ENCODE data around the gene IGSF22.

The IGSF22 gene

DNA sequence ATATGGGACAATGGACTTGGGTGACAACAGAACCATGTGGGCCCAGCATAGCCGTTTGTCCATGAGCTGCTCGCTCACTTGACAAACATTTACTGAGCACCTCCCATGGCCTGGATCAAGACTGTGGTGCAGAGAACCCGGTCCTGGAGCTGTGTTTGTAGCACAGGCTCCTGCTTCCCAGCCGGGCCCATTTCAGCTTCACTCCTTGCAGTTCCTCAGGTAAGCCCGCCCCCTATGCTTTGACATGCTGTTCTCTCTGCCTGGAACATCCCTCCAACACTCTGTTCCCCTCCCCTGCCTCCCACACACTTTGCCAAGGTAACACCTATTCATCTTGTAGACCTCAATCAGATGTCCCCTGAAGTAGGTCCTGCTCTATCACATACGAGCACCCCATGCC is 19.3 kb upstream of the IGSF22 start:
- in situ Hi-C loops (cut with HindIII; ENCODE audit: low sequenced_read_pairs) = no loop called here

DNA sequence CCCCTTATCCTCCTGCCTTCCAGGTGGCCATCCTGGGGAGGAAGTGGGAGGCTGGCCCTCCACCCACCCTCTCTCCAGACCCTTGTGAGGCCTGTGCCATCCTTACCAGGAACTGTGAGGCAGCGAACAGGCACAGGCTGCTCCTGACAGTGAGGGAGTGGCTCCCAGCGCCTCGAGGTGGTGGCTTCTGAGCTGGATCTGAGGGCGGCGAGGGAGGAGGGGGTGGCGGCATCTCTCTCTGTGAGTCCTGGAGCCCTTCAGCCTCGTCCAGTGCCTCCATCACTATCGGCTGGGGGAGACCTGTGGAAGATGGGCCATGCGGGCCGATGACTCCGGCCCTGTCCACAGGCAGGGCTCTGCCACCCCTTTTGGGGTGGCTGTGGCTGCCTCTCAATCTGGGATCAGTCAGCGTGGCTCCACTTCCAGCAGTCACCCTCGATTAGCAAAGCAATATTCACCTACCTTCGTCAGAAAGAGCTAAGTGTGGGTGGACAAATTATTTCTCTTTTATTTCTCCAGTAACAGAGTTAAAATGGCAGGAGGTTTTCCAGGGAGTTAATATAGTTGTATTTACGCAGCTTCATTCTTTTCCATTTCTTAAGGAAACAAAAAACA is 18.0 kb upstream of the IGSF22 start:
- in situ Hi-C loops (cut with HindIII; ENCODE audit: low sequenced_read_pairs) = no loop called here

- in situ Hi-C loops (cut with HindIII; ENCODE audit: low sequenced_read_pairs) = no loop called here
Observed at GRCh38 chr11:18743365-18743764, 17.4 kb upstream of the IGSF22 start.

GRCh38 chr11:18741783-18742182 is 15.8 kb upstream of the IGSF22 start:
- in situ Hi-C loops (cut with HindIII; ENCODE audit: low sequenced_read_pairs) = no loop called here

GRCh38 chr11:18739685-18740084 is 13.7 kb upstream of the IGSF22 start:
- in situ Hi-C loops (cut with HindIII; ENCODE audit: low sequenced_read_pairs) = no loop called here

DNA sequence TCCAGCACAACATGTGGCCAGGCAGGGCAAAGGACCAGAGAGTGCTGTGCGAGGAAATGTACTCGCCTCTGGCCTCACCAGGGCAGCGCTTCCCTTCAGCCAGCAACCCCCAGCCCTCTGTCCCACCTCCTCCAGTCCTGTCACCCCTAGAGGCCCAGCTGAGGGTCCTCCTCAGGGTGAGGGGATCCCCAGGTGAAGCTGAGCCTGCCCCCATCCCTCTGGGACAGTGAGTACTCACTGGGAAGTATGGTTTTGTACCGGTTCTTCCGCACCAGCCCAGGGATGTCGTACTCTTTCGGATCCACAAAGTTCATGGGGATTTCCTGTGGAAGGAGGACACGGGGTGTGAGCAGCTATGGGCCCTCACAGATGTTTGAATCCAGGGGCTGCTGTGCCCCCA is 11.7 kb upstream of the IGSF22 start:
- in situ Hi-C loops (cut with HindIII; ENCODE audit: low sequenced_read_pairs) = no loop called here

- in situ Hi-C loops (cut with HindIII; ENCODE audit: low sequenced_read_pairs) = no loop called here
Observed at GRCh38 chr11:18736590-18737148, 10.7 kb upstream of the IGSF22 start.

DNA sequence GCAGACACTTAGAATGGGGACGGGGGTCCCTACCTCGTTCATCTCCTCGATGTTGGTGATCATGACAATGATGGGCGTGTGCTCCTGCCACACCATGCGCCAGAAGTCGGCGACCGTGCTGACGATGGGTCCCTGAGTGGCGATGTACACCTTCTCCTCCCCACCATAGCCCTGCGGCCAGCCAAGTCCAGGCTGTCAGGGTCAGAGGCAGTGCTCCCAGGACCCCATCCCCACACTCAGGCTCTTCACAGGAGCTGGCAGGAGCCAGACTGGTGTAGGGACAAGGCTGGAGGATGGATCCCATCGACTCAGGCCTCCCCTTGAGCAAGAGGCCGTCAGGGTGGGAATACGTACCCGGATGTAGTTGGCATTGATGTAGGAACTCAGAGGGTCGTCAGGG is 7.2 kb upstream of the IGSF22 start:
- in situ Hi-C loops (cut with HindIII; ENCODE audit: low sequenced_read_pairs) = no loop called here

- in situ Hi-C loops (cut with HindIII; ENCODE audit: low sequenced_read_pairs) = no loop called here
Observed at GRCh38 chr11:18731949-18732821, 6.2 kb upstream of the IGSF22 start.

DNA sequence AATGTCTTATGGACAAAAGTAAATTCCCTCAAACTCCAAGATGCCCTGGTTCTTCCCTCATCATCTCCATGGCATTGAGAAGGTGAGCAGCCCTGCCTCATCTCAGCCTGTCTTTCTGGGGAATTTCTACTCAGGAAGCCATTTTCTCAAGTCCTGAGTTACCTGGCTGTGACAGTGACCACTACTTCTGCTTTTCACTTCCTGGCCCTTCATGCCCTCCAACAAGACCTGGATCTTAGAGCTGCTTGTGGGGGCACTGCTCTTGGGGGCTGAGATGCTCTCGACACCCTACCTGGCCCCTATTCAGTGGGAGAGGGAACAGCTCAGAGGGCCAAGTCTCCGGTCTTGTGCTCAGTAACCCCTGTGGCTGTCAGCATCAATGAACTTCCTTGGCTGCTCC is 5.5 kb upstream of the IGSF22 start:
- in situ Hi-C loops (cut with HindIII; ENCODE audit: low sequenced_read_pairs) = no loop called here

- in situ Hi-C loops (cut with HindIII; ENCODE audit: low sequenced_read_pairs) = no loop called here
Observed at GRCh38 chr11:18730020-18730419, 4.0 kb upstream of the IGSF22 start.

- in situ Hi-C loops (cut with HindIII; ENCODE audit: low sequenced_read_pairs) = no loop called here
Observed at GRCh38 chr11:18729426-18729825, 3.4 kb upstream of the IGSF22 start.

- in situ Hi-C loops (cut with HindIII; ENCODE audit: low sequenced_read_pairs) = no loop called here
Observed at GRCh38 chr11:18728658-18729057, 2.7 kb upstream of the IGSF22 start.

- in situ Hi-C loops (cut with HindIII; ENCODE audit: low sequenced_read_pairs) = no loop called here
Observed at GRCh38 chr11:18727479-18728236, 1.7 kb upstream of the IGSF22 start.

GRCh38 chr11:18723991-18724390 is 2.0 kb downstream of the IGSF22 start:
- in situ Hi-C loops (cut with HindIII; ENCODE audit: low sequenced_read_pairs) = no loop called here

GRCh38 chr11:18722293-18722637 is 3.7 kb downstream of the IGSF22 start:
- in situ Hi-C loops (cut with HindIII; ENCODE audit: low sequenced_read_pairs) = no loop called here

- in situ Hi-C loops (cut with HindIII; ENCODE audit: low sequenced_read_pairs) = no loop called here
Observed at GRCh38 chr11:18721561-18722292, 4.3 kb downstream of the IGSF22 start.

DNA sequence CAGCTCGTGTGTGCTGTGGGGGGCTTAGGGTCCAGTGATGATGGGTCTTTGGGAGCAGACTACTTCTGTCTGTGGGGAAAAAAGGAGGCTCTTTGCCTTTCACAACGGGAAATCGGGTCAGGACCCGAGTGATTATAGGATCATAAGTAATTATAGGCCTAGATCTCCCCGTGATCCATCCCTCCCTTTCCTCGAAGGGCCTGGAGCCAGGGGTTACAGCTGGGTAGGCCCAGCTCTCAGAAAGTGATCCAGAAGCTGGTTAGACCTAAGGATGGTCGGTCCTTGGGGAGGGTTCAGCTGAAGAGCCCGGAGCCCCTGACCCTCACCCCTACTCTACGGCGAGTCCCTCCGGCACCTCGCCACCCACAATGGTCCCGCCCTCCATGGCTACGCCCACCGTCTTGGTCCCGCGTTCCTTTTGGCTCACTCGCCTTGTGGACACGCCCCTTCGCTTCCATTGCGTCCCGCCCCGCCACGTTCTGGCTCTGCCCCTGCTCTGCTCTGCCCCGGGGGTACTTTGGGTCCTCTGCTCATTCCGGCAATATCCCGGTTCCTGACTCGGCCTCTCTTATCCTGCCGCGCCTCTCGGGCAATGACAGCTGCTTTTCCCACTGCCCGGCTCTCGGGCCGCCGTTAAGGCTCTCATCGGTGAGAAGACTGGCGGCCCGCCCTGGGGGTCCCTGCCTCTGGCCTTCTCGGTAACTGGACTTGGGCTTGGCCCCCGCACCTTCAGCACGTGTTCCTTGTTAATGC is 5.0 kb downstream of the IGSF22 start:
- in situ Hi-C loops (cut with HindIII; ENCODE audit: low sequenced_read_pairs) = no loop called here

DNA sequence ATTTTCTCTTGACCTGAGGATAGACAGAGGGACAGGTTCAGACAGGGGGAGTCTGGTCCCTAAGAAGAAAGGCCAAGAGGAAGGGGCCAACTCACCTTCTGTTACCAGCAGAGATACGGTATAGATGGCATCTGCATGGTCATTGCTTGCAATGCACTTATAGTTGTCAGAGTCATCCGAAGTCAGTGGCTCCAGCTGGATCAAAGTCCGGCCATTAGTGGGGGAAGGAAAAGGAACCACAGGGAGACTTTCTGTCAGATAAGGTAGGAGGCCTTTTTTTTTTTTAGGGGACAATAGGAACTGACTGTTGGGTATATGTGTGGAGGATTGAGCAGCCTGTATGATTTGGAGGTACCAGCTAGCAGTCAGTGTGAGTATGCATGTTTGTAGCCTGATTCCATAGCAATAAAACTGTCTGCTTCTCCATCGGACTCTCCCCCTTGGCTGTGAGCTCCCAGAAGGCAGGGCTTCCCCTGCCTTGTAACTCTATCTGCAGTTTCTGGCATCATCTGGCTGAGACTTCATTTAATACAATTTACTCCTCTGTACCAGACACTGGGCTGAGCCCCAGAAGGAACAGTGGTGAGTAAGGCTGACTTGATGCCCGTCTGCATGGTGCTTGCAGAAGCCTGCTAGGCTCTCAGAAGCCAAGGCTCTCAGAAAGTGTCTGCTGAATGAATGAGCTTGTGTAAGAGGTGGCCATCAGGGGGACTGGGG is 5.7 kb downstream of the IGSF22 start:
- in situ Hi-C loops (cut with HindIII; ENCODE audit: low sequenced_read_pairs) = no loop called here

DNA sequence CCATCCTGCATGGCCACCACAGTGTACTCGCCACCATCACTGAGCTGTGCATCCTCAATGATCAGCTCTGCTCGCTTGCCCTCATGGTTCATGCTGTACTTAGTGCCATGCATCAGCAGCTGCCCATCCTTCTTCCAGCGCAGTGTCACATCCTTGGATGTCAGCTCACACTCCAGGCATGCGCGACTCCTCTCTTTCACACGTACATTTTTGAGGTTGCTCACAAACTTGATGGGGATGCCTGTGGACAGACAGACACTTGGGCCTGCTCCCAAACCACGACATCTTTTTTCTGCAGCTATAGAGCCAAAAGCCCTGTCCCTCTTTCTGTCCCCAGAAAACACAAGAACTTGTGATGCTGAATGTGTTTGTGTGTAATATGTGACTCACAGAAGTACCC is 10.5 kb downstream of the IGSF22 start:
- in situ Hi-C loops (cut with HindIII; ENCODE audit: low sequenced_read_pairs) = no loop called here
